Epithelial cell of prostate (primary cell): ENCODE measurements around the gene WWOX.

Experiments
- DNase-seq: peaks from one replicate; pipeline ENCODE4 v3.0.0-alpha.2; 2011; ENCODE audit warnings: low read depth, low spot score
- H3K27ac ChIP-seq: fragments of 450-650 bp; 2 replicates; pipeline ENCODE4 v1.5.1; 2017; ENCODE audit warnings: mild to moderate bottlenecking

The WWOX gene

DNA sequence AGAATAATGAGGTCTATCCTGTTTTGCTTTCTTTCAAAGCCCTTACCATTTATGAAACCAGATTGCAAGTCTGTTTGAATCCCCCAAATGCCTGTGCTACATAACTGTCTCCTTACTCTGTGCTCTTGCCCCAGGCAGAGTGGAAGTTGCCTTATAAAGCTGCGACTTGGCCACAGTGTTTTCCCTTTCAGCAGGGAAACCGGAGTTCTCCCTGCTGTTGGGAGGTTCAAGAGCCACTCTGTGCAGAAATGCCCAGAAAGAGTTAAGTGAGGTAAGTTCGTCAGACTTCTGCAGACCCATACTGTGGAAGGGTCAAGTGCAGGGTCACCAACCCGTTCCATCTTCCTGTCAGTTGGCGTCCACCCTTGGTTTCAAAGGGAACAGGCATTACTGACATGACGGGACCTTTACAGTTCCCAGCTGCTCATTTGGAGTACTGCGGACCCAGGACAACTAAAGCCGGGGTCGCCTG is 508.9 kb downstream of the WWOX start:
- no peak overlapping the region for H3K27ac ChIP-seq
- DNase-seq = no peak

DNA sequence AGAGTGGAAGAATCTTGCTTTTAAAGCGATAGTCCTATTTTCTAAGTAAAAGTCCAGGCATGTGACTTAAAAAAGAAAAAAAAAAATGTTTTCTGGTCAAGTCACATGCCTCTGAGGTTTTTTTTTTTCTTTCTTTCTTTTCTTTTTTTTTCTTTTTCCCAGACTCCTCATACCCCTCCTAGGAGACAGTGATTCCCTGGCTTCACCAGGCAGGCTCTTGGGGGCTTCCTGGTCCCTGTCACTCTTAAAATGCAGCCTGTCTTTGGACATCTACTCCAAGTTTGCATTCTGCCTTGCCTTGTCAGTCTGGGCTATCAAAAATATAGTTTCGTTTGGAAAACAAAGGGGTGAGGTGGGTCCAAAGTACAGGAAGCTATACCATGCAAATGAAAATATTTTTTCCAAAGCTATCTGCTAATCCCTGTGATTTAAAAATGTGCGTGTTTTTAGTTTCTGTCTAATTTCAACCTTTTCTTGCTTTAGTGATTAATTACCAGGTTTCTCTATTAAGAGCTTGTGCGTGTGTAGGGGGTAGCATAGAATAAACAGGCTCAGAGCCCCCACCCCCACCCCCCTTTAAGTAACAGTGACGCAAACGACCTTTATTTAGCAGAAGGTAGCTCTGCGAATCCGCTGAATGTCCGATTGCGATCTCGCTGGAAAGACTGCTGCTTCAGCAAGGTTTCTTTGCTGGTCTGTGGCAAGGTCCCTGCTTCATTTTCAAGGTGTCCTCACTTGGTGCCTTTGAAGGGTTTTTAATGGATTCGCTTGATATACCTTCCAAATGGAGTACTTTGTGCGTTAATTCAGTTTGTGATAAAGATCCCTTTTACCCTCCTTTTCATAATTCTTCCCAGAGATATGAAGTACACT is 510.2 kb downstream of the WWOX start:
- H3K27ac ChIP-seq = no peak overlapping the region
- no peak for DNase-seq

DNA sequence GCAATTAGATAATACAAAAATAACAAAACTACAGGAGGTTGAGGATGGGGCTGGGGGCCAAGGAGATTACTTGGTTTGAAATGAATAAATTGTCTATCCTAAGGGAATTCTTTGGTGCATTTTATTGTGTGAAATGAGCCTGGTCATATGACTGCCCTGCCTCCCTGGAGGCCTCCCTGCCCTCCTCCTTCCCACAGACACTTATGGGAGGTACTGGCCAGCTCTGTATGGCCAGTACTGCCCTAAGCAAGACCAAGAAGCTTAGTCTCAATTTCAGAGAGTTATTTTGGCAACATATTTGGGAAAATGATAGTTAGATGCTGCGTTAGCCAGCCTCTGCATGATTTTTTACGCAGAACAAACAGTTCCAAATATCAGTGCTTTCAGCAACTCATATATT is 511.9 kb downstream of the WWOX start:
- no peak for DNase-seq
- H3K27ac ChIP-seq = no peak overlapping the region

DNA sequence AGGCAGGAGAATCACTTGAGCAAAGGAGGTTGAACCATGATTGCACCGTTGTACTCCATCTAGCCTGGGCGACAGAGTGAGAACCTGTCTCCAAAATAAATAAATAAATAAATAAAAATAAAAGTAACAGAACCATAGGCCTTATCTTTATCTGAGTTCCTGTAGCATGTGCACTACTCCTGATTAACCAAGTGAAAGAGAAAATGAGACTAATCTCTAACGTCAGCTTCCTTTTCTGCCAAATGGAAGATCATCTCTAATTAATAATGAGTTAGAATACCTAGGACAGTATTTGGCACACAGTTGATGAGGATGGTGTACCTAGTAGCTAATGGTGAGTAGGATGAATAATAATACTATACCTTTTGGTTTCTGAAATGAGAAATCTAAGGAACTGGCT is 520.4 kb downstream of the WWOX start:
- no peak overlapping the region for H3K27ac ChIP-seq
- no peak for DNase-seq

DNA sequence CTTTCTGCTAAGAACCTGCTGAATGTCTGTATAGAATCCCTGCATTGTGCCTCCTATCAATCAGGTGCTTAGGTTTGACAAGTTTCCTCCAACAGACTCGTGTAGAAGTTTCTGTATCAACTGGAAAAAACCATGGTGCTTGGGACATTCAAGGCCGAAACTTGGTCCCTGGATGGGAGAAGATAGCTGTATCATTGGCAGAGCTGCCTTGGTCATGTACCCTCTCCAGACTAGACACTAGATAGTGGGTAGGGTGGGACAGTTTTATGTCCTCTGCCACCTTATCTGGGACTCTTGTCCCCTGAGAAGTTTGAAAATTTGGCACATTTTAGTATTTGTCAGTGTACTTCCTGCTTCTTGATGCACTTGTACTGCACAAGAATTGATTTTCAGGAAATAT is 520.8 kb downstream of the WWOX start:
- DNase-seq = no peak

DNA sequence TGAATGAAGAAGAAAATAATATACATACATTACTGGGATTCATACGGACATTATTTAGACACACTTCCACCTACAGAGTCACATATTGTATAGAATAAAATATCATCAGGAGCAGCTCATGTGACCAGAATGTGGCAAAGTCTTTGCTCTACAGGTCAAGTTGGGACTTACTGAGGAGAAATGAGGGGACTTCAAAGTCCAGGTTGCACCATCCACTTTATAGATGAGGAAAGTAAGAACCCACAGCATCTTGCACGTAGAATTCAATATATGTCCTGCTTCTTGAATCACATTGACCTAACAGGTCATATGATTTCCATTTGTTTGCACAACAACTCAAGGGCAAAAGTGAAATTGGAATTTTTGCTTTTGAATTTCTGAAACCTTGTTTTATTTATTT is 524.3 kb downstream of the WWOX start:
- no peak for DNase-seq
- H3K27ac ChIP-seq = no peak overlapping the region

More for the DNA sequence above, 520.8 kb downstream of the WWOX start:
- H3K27ac ChIP-seq = no peak overlapping the region

DNA sequence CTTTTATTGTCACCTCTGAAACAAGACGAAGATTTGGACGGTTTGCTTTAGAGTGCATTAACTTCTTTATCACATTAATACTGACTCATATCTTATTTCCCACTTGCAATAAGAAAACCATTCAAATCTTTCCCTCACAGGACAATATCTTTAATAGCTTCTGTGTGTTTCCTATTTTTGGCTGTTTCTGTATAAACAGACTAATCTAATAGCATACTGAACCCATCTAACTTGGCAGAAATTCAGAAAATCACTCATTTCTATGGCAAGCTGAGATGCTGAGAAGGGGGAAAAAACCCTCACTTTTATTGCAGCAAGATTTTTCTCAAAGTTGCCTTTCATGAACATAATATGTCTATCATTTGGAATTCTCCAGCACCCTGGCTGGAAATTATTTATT is 524.9 kb downstream of the WWOX start:
- H3K27ac ChIP-seq = no peak overlapping the region
- no peak for DNase-seq

DNA sequence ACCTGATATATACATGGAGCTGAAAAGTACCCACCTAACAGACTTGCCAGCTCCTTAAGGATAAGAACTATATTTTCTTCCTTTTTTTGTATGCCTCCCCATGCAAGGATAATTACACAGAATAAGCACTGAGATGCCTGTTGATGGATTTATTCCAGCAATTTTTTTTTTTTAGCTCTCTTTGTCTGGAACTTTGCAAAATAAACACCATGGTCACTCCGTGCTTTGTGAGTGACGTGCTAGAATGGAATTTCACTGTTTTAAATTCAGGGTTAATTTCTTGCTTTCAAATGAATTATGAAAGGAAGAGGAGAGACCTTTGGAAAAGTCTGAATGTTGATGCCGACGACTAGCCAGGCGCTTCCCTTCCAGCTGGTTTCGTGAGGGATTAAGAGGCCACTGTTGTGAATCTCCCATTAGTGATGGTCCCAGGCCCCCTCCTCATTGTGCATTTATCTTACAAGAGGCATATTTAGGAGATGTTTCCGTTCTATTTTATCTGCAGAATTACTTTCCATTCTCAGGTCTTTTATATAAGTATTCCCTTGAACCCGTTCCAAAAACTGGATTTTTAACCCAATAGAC is 529.1 kb downstream of the WWOX start:
- H3K27ac ChIP-seq = no peak overlapping the region
- DNase-seq = no peak

DNA sequence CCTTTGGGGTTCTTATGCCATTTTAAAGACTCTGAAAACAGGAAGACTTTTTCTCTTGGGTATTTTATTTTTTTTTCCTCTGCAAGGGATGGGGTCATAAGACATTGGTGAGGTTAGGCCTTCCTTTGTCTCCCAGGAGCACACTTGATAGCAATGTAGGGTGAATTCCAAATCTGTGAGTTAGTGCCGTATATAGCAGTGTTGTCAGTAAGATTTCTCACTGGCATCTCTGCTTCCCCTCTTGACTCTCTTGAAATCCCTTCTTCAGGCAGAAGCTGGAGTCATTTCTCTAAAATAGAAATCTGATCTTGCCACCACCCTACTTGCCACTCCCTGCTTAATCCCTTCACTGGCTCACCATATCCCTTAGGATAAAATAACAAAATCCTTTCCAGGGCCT is 529.7 kb downstream of the WWOX start:
- H3K27ac ChIP-seq = no peak overlapping the region
- no peak for DNase-seq

DNA sequence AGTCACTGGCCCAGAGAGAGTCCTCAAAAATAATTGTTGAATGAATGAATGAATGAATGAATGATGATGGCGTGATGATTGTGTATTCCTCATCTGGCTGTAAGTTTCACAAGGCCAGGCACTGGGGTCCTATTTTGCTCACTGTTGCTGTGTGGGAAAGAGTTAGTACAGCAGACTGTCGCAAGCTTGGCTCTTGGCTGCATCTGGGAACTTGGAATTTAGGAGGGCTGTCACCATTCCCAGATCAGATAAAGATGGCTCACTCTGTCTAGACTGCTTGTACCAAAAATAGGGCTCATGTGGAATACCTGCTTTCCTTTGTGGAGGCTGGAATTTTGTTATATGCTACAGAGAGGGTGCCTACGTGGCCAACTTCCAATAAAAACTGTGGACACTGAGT is 530.6 kb downstream of the WWOX start:
- H3K27ac ChIP-seq = no peak overlapping the region
- DNase-seq = no peak

DNA sequence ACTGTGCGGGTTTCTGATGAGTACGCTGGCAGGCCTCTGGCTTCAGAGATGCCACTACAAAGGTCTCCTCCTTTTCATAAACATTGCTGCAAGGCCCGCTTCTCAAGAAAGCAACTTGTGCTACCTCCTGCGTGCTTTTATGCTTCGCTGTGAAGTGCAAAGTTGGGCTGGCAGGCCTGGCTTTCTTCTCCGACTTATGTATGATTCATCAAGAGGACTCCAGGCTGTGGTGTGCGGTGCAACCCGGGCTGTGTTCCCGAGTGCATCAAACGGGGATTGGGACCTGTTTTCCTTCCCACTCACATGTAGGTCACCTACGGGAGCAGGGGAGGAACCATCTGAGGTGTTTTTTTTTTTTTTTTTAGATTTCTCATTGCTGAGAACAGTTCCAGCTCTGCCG is 534.1 kb downstream of the WWOX start:
- H3K27ac ChIP-seq = no peak overlapping the region
- DNase-seq = no peak

DNA sequence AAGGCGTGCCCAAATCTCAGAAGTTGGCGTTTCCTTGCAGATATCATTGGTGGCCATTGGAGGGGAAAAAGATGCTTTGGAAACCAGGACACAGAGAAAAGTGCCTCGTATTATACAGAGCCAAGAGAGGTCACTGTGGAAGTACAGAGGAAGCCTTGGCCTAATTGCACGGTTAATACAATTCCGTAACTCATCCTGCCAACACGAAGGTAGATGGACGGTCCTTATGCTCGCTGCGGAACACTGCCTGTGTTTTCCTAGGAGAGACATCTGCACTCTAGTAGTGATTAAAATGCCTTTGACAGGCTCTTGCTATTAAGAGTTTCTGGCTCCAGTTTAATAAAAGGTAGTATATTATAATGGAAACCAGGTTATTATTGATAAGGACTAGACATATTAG is 536.4 kb downstream of the WWOX start:
- no peak overlapping the region for H3K27ac ChIP-seq
- no peak for DNase-seq

DNA sequence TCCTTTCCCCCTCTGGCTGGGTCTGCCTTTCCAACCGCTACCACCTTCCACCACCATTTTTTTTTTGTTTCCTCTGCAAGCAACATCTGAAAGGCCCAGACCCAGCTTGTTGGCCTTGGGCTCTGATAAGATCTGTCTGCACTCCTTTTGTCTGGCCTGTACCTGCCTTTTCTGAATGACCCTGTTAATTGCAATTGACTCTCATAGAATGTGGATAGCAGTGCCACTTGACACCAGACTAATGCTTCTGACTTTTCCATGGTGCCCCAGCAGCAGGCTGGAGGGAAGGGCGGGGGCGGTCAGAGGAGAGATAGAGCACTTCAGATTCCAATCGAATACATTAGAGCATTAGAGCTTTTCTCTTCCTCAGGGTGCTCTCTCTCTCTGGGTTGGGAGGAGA is 538.9 kb downstream of the WWOX start:
- no peak overlapping the region for H3K27ac ChIP-seq
- DNase-seq = no peak

DNA sequence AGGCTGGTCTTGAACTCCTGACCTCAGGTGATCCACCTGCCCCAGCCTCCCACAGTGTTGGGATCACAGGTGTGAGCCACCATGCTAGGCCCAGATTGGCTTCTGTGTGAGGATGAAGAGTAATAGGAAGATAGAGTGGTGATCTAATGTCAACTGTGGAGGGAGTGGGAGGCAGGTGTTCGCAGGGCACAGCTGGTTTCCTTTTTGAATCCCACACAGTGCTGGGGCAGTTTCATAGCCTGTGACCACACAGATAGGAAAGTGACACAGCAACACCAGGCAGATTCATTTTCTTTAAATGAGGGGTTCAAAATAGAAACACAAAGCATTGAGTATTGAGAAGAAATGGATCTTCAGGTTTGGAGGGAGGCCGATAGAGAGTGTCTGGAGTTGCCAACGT is 540.3 kb downstream of the WWOX start:
- DNase-seq = no peak
- H3K27ac ChIP-seq = no peak overlapping the region

DNA sequence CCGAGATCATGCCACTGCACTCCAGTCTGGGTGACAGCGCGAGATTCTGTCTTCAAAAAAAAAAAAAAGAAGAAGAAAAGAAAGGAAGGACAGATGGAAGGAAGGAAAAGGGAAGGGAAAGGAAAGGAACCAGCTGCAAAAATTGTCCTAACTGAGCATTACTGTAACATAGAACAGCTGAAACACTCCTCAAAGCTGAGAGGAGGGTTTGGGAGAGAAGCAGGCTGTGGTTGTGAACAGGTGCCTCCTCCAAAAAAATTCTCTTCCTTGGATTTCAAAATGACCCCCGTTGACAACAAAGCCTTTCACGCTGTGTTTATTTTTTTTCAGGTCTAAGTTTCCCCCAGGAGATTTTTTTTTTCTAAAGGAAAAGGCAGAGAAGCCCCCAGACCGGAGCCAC is 541.4 kb downstream of the WWOX start:
- no peak for DNase-seq
- H3K27ac ChIP-seq = no peak overlapping the region

DNA sequence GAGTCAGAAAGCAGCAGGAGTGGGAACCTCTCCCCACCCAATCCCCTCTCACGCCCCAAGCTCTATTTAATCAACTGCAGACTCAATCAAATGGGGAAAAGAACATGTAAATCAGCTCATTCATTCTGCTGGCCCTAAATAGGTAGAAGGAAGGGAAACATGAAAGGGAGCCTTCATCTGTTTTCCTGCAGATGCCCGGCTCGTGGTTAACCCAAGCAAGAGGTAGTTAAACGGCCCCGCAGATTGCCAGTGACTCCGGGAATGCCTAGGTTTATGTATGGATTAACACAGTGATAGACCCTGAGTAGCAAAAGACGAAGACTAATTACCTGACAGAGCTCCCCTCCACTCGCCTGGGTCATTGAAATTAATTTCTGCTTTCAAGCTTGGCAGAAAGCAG is 542.0 kb downstream of the WWOX start:
- DNase-seq = no peak
- H3K27ac ChIP-seq = no peak overlapping the region

DNA sequence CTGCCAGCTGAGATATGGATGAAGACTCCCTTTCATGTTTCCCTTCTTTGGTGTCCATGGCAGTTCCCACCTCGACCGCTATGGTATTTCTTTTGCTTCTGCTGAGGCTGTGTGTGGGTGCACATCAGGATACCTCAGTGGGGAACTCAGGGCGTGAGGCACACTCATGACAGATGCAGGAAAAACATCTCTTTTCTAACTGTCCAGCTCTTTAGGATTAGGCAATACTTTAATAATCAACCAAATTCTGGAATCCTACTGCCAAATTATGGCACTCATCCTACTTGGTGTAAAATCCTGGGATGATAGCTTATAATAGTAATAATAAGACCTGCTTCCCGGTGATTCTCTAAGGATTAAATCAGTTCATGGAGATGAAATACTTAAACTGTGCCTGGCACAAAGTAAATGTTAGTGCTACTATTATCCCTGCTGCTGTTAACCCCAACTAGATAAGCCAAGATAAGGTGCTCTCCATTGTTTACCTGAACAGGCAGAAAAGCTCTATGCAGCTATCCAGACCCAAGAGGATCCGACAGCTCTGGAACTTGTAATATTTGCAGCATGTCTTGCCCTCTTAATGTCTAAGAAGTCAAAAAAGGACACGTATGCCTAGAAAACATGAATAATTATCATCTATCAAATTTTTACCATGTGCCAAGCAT is 543.3 kb downstream of the WWOX start:
- H3K27ac ChIP-seq = no peak overlapping the region
- DNase-seq = no peak

DNA sequence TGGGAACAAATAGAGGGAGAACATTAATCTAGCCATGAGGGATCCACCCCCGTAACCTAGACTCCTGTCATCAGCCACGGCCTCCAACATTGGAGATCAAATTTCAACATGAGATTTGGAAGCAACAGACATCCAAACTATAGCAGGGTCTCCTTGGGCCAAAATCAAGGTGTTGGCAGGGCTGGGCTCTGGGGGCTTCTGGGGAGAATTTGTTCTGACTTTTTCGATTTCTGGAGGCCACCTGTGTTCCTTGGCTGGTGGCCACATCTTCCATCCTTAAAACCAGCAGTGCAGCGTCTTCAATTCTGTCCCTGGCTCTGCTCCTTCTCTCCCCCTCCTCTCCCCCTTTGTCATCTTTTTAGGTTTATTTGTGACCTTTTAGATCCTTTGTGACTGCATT is 546.2 kb downstream of the WWOX start:
- no peak overlapping the region for H3K27ac ChIP-seq
- DNase-seq = no peak

DNA sequence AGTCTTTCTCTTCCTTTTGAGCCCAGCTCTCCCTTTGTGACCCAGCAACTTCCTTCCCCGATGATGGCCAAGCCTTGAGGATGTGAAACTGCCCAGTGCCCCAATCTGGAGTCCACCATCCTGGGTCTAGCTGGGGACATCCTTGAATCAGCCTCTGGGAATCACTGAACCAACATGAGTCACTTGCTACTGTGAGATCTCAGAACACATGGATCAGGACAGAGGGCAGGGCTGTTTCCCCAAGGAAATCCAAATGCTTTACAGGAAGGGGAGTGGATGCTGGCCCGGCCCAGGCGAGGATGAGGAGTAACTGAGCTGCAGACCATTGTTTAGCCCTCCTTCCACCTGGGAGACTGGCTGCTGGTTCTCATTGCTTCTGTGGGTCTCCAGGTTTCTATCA is 547.6 kb downstream of the WWOX start:
- DNase-seq = no peak

DNA sequence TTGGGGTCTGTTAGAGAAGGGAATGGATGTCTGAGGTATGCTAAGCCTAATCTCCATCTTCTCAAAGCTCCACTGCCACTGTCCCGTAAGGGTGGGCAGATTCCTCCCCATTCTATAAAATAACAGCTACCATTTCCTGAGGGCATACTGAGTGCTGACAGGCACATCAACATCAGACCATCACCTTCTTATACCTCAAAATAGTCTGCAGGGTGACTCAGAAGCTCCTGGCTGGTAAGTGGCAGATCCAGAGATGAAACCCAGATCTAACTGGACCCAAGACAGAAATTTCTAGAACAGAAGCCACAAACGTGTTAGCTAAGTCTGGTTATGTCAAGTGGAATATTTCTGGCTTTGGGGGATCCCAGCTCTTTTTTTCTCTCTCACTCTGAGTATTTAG is 548.0 kb downstream of the WWOX start:
- H3K27ac ChIP-seq = no peak overlapping the region
- no peak for DNase-seq

More for the DNA sequence above, 547.6 kb downstream of the WWOX start:
- H3K27ac ChIP-seq = no peak overlapping the region

DNA sequence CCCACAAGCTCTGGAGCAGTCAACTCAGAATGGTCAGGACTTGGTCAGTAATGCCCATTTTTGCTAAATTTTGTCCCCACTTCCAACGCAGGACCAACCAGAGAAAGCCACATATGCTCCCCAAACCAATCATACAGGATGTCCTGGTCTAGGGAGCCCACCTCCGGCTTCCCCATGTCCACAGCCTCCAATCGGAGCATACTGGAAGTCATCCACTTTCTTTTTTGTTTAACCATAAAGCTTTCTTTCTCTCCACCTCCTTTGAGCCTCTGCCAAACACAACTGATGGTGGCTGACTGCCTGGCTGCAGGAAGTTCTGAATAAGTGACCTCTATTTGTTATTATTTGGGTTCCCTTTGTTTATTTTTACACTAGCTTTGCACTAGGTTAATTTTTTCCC is 549.1 kb downstream of the WWOX start:
- H3K27ac ChIP-seq = no peak overlapping the region
- DNase-seq = no peak
